ENCODE data around the gene RHBDF1. TPM values are rescaled to one million over a fixed set of nuclear protein-coding genes. Genes with fewer than 3 reads are reported as not detected.

RHBDF1 gene
- total RNA-seq, 4 donors from 2014 or later, result 11.9 to 179 (median 33.8) TPM

- no peaks in the 10 kb centered on the region for H3K36me3 ChIP-seq
- DNase-seq, result no peak
- H3K27ac ChIP-seq, result peak overlapping the region in 3 of 4 donors; percentile 18 to 48 (median 35)
- H3K27me3 ChIP-seq, result no peaks in the 10 kb centered on the region
- 84% methylated on average over 6 of the region's 6 CpGs; no CpG with 5 or more reads in 1 of the 2 donors for WGBS, 2 donors (ENCODE audit: low coverage in 1 of 2)
- no peak overlapping the region for H3K4me3 ChIP-seq
- peaks cover 0 to 11% (median 0%) of the 10 kb centered on the region in 4 donors for H3K4me1 ChIP-seq
- H3K9me3 ChIP-seq, result no peaks in the 10 kb centered on the region
- intact Hi-C loops (cut with DNase I; ENCODE audit: low total_unique reads) (no loop called here), in situ Hi-C loops (cut with MboI; ENCODE audit: low pct_ligation_motif_present in 1 of 4, low pct_unique_long_range_greater_than_20kb in 1 of 4, low sequenced_read_pairs in 3 of 4) (no loop called here)
- TF ChIP-seq POLR2A (IDR thresholded peaks at IDR 0.05), result no peak
- TF ChIP-seq POLR2AphosphoS5 (IDR thresholded peaks at IDR 0.05), result no peak
- no peak for TF ChIP-seq EP300 (IDR thresholded peaks at IDR 0.05; ENCODE audit: low read depth)
- no peak for TF ChIP-seq CTCF (IDR thresholded peaks at IDR 0.05)
Observed at GRCh38 chr16:101586-101985, 29.2 kb upstream of the RHBDF1 start.

- TF ChIP-seq CTCF (IDR thresholded peaks at IDR 0.05) (no peak), EP300 (IDR thresholded peaks at IDR 0.05; ENCODE audit: low read depth) (no peak), POLR2A (IDR thresholded peaks at IDR 0.05) (no peak), POLR2AphosphoS5 (IDR thresholded peaks at IDR 0.05) (no peak)
- H3K4me3 ChIP-seq, result no peak overlapping the region
- H3K27ac ChIP-seq, result no peak overlapping the region
- no peak for DNase-seq
- no peaks in the 10 kb centered on the region for H3K27me3 ChIP-seq
- in situ Hi-C loops (cut with MboI; ENCODE audit: low pct_ligation_motif_present in 1 of 4, low pct_unique_long_range_greater_than_20kb in 1 of 4, low sequenced_read_pairs in 3 of 4), result no loop called here
- no peaks in the 10 kb centered on the region for H3K36me3 ChIP-seq
- peaks cover 0 to 11% (median 0%) of the 10 kb centered on the region in 4 donors for H3K4me1 ChIP-seq
- no peaks in the 10 kb centered on the region for H3K9me3 ChIP-seq
- intact Hi-C loops (cut with DNase I; ENCODE audit: low total_unique reads), result no loop called here
- 83% methylated on average over 5 of the region's 5 CpGs; no CpG with 5 or more reads in 1 of the 2 donors for WGBS, 2 donors (ENCODE audit: low coverage in 1 of 2)
Observed at GRCh38 chr16:100989-101388, 28.6 kb upstream of the RHBDF1 start.

- Histone ChIP-seq H3K27ac (no peak overlapping the region), H3K4me3 (no peak overlapping the region), H3K27me3 (no peaks in the 10 kb centered on the region), H3K36me3 (no peaks in the 10 kb centered on the region), H3K9me3 (no peaks in the 10 kb centered on the region), H3K4me1 (peaks cover 0 to 11% (median 0%) of the 10 kb centered on the region in 4 donors)
- intact Hi-C loops (cut with DNase I; ENCODE audit: low total_unique reads), result loop anchor here (2.0 kb wide), 1 partner anchor 31 kb away; no protein-coding TSS in a partner anchor
- no peak for DNase-seq
- 87% methylated on average over 8 of the region's 8 CpGs; no CpG with 5 or more reads in 1 of the 2 donors for WGBS, 2 donors (ENCODE audit: low coverage in 1 of 2)
- TF ChIP-seq POLR2A (IDR thresholded peaks at IDR 0.05) (no peak), EP300 (IDR thresholded peaks at IDR 0.05; ENCODE audit: low read depth) (no peak), CTCF (IDR thresholded peaks at IDR 0.05) (no peak)
- in situ Hi-C loops (cut with MboI; ENCODE audit: low pct_ligation_motif_present in 1 of 4, low pct_unique_long_range_greater_than_20kb in 1 of 4, low sequenced_read_pairs in 3 of 4), result no loop called here
Observed at GRCh38 chr16:97822-98221, 25.4 kb upstream of the RHBDF1 start.

GRCh38 chr16:96935-97381 lies 24.5 kb upstream of the RHBDF1 start:
- 0 to 19% methylated on average over 2 to 6 of the region's 11 CpGs for WGBS, 2 donors (ENCODE audit: low coverage in 1 of 2)
- Histone ChIP-seq H3K27ac (no peak overlapping the region), H3K36me3 (no peaks in the 10 kb centered on the region), H3K4me3 (no peak overlapping the region), H3K27me3 (no peaks in the 10 kb centered on the region), H3K9me3 (no peaks in the 10 kb centered on the region), H3K4me1 (peaks cover 0 to 11% (median 0%) of the 10 kb centered on the region in 4 donors)
- in situ Hi-C loops (cut with MboI; ENCODE audit: low pct_ligation_motif_present in 1 of 4, low pct_unique_long_range_greater_than_20kb in 1 of 4, low sequenced_read_pairs in 3 of 4) (no loop called here), intact Hi-C loops (cut with DNase I; ENCODE audit: low total_unique reads) (loop anchor here (2.0 kb wide), 1 partner anchor 30 kb away; no protein-coding TSS in a partner anchor)
- DNase-seq, result peak; percentile 91
- no peak for TF ChIP-seq EP300 (IDR thresholded peaks at IDR 0.05; ENCODE audit: low read depth)
- peak in 2 of 3 donors; percentile 45 to 53 for TF ChIP-seq POLR2AphosphoS5 (IDR thresholded peaks at IDR 0.05)
- peak; percentile 97 to 100 (median 99) for TF ChIP-seq CTCF (IDR thresholded peaks at IDR 0.05)

All from transverse colon (tissue), 4 donors.